Pons (tissue), 1 donor: ENCODE data around the gene MYO16.

Experiments used
- DNase-seq: peaks from one replicate; pipeline ENCODE4 v3.0.0-alpha.2; 2016; ENCODE audit warnings: low spot score

MYO16 gene

DNA sequence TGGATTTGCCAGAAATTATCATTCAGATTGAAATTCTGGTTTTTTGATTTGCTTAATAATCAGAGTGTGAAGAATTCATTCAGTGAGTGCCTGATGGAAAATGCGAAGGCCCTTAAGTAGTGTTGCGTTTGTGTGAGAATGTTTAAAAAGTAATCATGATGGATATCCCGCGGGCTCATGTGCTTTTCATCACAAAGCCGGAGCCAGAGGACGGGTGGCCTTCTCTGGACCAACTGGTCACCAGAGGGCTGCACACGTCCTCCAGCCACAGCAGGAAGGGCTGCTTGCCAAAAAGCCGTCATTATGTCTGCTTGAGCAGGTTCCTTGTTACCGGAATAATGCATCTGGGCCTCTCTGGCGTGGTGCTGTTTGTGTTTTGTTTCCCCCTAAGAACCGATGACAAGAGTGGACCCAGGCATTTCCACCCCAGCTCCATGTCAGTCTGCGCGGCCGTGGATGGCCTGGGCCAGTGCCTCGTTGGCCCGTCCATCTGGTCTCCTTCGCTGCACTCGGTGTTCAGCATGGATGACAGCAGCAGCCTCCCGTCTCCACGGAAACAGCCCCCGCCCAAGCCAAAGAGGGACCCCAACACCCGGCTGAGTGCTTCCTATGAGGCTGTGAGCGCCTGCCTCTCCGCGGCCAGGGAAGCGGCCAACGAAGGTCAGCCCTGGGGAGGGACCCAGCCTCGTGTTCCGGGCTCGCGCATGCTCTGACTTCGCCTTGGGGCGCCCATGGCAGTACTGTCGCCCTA is 497.7 kb downstream of the MYO16 start:
- no peak for DNase-seq

DNA sequence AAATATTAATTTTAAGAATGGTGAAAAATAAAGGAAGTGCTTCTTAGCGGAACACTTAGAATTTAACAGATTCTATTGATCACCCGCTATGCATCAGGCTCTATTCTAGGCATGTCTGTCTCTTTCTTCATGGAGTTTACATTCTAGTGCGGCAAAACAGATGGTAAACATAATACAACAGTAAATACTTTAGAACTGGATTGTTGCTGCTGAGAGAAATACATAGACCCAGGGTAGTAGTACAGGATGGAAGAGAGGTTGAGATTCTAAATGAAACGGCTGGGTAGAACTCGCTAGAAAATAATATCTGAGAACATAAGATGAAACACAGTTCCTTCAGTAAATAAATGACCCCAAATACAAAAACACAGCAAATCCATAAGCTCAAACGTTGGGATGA is 498.7 kb downstream of the MYO16 start:
- DNase-seq: no peak

DNA sequence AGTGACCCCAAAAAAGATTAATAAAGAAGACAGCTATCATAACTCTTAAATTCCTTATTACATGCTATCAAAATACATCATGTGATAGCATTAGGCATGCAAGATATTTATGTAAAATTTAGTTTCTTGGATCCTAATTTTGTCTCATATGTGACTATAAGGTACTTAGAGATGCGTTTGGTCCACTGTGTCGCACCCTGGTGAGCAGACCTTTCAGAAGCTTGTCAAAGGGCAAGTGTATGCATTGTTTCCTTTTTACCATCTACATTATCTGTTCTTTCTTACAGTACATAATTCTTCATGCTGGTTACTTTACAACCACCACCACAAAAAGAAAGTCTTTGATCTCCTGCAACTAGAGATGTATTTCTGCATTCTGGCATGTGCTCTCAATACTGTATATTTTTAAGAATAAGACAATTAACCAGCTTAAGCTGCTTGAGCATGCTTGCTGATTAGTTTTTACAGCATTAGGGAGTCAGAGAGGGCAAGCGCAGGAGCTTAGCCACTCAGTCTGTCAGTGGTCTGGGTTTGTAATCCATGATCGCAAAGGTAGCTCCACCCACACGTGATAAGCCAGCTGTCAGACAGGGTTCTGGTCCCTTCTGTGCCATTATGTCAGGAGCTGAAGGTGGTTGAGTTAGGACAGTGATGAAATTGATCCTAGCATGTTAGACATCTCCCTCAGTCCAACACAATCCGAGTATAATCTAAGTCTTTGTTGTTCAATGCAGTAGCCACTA is 500.9 kb downstream of the MYO16 start:
- no peak for DNase-seq

DNA sequence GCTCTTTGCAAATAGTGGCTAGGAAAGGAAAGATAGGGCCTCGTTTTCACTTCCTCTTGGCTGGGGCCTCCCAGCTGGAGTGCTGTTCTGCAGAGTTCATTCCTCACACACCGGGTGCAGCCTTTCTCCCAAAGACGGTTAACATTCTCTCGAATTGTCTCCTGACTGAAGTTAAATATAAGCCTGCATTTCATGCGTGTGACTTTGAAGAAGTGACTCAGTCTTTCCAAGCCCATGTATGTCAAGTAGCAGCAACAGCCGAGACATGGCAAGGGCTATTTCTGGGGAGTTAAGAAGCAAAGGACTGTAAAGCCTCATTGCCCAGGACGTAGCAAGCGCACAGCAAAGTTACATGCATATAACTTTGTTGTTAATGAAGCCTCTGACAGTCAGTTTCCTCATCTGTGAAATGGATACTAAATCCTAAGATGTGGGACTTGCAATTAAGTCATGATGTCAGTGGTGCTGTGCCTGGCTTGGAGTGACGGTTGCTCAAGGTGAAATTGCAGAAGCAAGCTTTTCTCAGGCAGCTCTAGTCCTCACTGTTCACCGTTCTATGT is 502.4 kb downstream of the MYO16 start:
- peak; percentile 64 for DNase-seq

DNA sequence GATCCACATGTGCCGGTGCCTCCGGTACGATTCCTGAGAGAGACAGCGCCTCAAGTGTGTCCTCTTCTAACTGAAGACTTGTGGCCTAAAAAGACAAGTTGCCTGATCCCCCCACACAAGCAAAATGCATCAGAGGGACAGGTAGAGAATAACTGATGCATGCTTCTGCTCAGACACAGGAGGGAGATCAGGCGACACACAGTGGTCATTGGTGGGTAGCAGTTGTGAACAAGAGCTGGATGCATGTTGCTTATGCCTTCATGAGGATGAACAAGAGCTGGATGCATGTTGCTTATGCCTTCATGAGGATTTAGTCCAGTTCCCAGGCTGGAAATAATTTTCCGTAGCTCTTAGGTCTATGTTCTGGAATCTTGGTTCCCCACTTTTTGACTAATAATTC is 505.6 kb downstream of the MYO16 start:
- DNase-seq: no peak

DNA sequence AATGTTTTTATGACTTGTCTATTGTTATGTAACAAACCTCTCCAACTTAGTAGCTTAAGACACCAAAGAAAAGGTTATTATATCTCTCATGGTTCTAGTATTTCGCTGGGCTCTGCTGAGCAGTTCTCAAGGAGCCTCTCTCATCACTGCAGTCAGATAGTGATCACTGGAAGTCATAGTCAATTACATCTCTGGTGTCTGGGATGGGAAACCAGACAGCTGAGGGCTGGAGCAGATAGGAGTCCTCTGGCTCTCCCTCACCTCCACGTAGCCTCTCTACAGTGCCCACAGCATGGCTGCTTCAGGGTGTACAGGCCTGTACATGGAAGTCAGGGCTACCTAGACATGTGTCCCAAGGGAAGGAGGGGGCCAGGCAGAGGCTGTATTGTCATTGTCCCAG is 507.5 kb downstream of the MYO16 start:
- no peak for DNase-seq

DNA sequence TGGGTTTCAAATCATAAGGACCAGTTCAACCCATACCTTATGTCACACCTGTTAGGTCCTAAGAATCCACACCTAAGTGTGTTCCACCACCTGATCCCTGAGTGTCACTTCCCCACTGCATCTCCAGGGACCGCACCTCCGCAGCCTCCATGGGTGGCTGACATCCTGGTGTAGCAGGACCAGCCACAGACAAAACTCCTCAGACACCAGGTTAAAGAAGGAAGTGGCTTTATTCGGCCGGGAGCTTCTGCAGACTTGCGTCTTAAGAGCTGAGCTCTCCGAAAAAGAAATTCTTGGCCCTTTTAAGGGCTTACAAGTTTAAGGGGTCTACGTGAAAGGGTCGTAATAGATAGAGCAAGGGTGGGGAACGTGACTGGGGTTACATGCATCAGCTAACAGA is 509.9 kb downstream of the MYO16 start:
- no peak for DNase-seq

DNA sequence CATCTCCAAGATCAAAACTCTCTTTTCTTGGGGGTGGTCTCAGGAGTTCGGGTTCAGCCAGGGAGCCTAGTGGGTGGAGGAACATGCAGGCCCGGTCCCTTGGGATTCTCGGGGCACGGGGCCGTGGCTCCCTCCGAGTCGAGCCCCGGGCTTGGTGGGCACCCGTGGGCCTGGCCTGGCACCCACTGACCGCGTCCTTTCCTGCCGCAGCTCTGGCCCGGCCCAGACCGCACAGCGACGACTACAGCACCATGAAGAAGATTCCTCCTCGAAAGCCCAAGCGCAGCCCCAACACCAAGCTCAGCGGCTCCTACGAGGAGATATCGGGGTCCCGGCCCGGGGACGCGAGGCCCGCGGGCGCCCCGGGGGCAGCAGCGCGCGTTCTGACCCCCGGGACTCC is 510.6 kb downstream of the MYO16 start:
- no peak for DNase-seq

DNA sequence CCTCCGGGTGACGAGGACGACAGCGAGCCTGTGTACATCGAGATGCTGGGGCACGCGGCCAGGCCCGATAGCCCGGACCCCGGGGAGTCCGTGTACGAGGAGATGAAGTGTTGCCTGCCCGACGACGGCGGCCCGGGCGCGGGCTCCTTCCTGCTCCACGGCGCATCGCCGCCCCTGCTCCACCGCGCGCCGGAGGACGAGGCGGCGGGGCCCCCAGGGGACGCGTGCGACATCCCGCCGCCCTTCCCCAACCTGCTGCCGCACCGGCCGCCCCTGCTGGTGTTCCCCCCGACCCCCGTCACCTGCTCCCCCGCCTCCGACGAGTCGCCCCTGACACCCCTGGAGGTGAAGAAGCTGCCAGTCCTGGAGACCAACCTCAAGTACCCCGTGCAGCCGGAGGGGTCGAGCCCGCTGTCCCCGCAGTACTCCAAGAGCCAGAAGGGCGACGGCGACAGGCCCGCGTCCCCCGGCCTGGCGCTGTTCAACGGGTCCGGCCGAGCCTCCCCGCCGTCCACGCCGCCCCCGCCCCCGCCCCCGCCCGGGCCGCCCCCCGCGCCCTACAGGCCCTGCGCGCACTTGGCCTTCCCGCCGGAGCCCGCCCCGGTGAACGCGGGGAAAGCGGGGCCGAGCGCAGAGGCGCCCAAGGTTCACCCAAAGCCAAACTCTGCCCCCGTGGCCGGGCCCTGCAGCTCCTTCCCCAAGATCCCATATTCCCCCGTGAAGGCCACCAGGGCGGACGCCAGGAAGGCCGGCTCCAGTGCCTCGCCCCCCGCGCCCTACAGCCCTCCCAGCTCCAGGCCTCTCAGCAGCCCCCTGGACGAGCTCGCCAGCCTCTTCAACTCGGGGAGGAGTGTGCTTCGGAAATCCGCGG is 511.3 kb downstream of the MYO16 start:
- DNase-seq: no peak

DNA sequence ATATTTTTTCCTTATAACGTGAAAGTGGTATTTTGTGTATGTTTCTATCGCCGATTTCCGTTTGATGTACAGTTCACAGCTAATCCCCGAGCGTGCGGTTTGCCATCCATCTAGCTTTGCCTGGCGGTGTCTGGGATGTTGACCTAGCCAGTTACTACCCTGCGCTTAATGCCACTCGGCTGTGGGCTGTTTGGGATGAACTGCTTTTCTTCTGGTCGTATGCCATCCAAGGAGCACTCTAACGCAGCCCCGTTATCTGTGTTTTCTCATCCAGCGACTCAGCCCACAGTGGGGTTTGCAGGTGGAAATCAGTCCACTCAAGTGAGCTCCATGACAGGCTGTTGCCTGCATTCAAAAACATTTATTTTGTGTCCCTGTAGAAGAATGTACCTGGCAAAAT is 512.3 kb downstream of the MYO16 start:
- no peak for DNase-seq

DNA sequence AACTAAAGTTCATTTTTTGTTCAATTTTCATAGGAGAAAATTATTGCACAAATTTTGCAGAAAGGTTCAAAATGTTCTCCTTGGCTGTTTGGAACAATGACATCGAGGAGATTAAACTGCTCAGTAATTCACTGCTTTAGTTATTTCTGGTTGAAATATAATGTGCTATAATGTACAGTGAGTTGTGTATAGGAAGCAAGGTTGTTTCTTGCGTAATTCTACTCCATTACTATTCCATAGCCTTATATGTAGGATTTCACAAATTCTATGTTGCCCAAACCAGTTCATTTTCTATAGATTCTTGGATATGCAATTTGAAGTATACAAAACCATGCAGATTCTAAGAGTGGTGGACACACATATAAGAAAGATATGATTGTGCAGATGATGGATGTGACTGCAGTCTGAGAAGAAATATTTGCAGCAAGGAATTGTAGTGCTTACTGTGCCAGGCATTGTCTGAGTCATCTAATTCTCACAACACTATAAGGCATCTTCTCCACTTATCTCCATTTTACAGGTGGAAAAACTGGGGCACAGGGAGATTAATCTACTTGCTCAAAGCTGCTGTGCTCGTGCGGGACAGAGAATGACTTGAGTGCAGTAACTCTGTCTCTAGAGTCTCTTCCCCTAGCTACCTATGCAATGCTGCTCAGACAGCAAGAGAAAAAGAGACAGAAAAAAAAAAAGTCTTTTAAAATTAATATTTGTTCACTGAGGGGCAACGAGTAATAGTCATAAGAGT is 515.5 kb downstream of the MYO16 start:
- DNase-seq: no peak

DNA sequence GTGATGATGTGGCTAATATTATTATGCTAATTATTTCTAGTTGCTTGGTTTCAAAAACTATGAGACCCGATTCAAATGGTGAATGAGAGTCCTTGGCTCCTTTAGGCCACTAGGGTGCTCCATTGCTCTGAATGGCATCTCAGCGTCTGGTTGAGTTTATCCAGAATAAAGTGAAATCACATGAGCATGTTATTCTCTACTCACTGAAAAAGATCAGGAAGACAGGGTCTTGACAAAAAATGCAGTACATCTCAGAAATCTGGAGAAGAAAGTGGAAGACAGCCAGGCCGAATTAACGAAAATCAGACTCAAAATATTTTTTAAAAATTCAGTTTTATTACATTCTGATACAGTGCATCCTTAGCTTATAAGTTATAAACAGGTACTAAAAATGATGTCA is 516.2 kb downstream of the MYO16 start:
- DNase-seq: peak; percentile 84

DNA sequence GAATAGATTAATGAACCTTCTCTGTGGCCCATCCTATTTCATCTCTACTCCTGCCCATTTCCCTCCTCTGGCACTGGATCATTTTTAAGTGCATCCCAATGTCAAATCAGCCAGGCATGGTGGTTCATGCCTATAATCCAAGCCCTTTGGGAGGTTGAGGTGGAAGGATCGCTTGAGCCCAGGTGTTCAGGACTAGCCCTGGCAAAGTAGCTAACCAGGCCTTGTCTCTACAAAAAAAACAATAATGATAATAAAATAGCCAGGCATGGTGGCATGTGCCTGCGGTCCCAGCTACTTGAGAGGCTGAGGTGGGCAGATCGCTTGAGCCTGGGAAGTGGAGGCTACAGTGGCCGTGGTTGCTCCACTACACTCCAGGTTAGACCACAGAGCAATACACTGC is 517.0 kb downstream of the MYO16 start:
- no peak for DNase-seq

DNA sequence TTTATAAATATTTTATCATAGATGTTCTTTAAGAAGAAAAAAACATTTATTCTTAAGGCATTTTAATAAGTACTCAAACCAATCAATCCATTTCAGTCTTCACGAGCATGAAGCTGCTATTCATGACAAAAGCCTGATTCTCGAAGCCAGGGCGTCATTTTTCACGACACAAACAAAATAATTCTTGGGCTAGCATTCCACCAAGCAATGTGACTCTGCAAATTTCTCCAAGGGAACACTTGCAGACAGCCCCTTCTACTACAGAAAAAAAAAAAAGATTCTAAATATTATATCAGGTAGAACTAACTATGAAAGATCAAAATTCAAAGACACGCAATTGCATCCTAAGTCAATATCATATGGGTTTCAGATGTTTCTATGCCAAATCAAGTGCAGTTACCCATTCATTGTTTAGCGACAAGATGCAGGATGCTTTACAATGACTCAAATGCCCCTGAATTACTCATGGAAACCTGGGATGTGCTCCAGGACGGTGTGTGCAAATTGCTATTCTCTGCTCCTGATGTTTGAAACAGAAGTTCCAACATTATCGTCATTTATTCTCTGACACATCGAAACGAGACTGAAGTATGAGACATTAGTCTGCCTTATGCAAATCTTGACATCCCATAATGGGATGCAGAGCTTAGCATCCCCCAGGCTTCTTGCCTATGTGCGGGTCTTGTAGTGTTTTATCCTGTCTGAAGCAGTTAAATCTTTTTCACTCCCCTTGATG is 517.7 kb downstream of the MYO16 start:
- DNase-seq: no peak

DNA sequence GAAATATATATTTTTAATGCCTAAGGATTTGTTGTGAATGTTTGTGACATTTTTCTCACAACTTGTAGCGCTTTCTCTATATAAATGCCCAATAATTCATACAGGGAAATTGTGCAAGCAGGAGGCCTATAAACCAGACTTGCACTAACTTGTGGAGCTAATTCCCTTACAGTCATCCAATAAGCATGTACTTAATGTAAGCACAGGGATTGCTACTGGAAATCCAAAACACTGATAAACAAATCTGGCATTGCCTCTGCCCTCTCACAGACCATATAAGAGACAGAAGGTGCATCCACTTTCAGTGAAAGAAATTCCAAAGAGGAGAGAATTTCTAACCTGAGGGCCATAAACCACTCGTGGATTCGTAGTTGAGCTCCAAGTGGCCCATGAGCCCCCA is 518.8 kb downstream of the MYO16 start:
- no peak for DNase-seq

DNA sequence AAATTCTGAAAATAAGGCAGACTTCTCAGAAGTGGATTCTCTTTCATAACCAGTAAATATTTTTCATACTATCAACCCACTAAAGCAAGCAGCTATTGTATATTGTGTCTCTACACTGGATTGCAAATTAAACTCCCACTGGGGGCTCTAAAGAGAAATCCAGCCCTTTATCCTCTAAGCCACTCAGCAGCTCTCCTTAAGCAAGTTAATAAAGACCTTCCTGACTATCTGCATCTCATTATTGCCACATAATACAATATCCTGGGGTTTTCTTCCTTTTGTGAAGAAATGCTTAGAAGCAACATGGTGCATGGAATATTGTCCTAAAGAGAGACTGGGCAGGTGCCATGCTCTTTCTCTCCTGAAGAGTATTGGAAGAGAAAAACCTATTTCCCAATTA is 521.3 kb downstream of the MYO16 start:
- DNase-seq: no peak

DNA sequence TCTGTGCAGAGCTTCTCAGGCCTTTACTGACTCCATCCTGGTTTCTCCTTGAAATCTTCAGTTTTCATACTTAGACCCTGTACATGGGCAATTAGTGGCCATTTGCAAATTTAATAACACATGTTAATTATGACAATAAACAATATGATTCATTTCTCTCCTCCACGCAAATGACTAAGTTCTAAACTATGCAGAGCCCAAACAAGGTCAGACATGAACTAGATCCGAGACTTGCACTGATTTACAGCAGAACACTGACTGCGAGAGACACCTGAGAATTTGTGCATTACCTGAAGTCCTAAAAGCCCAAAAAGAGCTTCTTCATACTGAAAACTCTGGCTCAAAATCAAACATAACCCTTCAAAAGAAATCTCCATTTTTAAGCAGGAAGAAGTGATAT is 521.8 kb downstream of the MYO16 start:
- no peak for DNase-seq

DNA sequence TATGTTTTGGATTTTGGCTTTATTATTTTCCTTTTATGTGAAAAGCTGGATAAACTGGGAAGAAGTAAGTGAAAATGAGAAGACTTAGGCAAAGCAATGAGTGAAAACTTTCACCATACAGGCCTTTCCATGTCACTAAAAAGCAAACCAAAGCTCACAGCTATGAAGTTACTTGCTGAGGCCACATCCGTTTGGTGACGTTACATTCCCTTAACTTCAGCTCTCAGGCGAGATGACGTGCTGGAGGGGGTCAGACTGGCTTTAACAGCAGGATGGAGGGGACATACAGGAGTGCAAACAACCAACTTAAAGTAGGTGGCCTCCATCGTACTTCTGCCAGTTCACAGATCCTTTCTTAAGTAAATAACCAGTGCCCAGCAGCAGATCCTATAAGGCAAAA is 522.3 kb downstream of the MYO16 start:
- DNase-seq: no peak

DNA sequence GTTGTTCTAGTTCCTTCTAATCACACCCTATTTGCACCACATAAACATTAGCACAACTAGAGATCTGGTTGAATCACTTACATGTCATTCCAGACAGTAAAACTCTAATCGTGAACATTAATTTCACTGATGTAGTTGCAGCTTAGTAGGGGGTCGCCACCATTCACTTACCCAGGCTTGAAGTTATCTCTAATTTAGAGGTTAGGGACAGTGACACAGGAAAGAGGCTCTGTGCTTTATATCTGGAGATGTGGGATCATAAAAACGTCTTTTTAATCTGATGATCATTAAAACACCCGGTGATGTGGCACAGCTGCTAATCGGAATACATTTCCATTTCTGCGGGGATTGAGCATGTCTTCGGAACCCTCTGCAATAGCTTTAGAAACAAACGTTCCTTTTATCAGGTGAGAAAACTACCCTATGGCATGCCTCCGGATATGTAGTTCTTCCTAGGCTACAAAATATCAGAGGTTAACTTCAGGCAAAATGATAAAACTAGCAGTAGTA is 523.0 kb downstream of the MYO16 start:
- DNase-seq: no peak

DNA sequence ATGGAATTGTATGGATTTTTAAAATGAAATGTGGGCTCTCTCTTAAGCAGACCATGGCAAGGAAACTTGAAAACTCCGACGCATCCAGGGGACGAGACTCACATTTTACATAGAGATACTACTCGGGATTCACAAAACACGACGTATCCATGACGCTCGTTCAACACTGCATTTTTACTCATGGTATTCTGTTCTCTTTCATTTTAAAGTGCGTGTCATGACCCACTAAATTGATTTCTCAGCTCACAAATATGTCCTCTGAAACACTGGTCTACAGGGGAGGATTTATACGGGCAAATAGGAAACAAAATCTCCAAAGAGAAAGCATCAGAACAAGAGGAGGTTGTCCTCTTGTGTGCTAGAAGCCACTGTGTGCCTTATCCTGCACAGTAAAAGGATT is 523.5 kb downstream of the MYO16 start:
- DNase-seq: no peak

DNA sequence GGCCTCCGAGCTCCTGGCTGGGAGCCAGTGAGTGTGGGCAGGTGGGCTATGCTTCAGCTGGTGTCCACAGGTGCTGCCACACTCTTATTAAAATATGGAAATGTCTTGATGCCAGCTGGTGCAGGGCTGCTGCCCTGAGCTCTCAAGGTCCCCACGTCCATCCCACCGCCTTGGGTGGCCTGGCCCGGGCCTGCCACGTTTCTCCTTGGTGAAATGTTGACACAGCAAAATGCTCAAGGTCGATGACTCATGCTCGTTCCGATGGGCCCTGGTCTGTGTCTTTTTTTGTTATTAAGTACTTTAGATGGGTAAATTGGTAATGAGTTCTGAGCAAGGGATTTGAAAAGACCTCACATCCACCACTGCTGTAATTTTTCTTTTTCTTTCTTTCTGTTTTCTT is 524.7 kb downstream of the MYO16 start:
- DNase-seq: no peak
